CD4-positive, alpha-beta T cell treated with Interleukin-6 for 4 hours (primary cell): ENCODE data around the gene FAM47A.

Experiments used
- DNase-seq: peaks from one replicate; pipeline ENCODE4 v3.0.0-alpha.2; 2020; ENCODE audit warnings: mixed read lengths

The FAM47A gene

GRCh38 chrX:34132028-34132427 lies at the start of gene FAM47A:
Gene FAM47A (minus strand): TSS chrX:34132314. CDS start chrX:34132278, 36 bp downstream.
- DNase-seq, result no peak

DNA sequence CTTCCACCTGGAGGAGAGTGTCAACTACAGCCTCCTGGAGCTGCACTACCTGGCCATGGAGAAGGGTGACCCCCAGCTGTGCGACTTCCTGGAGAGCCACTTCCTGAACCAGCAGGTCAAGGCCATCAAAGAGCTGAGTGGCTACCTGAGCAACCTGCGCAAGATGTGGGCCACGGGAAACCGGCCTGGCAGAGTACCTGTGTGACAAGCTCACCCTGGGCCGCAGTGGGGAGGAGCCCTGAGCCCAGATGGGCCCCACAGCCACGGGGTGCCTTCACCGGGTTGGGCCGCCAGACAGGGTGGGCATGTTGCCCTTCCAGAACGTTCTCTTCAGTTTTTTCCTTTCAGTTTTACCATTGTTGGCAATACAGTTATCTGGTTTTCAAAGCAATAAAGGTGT lies 15.2 kb upstream of the FAM47A start:
- no peak for DNase-seq

DNA sequence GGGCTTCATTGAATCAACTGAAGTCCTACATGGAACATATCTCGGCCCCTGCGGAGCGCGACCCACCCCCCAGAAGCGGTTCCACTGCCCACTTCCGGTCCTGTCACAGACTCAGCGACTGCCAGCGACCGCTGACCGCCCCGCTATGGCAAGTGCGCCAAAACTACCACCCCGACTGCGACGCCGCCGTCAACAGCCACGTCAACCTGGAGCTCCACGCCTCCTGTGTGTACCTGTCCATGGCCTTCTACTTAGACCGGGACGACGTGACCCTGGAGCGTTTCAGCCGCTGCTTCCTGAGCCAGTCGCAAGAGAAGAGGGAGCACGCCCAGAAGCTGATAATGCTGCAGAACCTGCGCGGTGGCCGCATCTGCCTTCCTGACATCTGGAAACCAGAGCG lies 14.8 kb upstream of the FAM47A start:
- no peak for DNase-seq

- DNase-seq, result no peak
These were observed 12.1 kb upstream of the FAM47A start for GRCh38 chrX:34144246-34144645.

GRCh38 chrX:34140816-34141215 lies 8.7 kb upstream of the FAM47A start:
- DNase-seq, result no peak

- DNase-seq, result no peak
These were observed 952 bp downstream of the FAM47A start for GRCh38 chrX:34130980-34131744.

DNA sequence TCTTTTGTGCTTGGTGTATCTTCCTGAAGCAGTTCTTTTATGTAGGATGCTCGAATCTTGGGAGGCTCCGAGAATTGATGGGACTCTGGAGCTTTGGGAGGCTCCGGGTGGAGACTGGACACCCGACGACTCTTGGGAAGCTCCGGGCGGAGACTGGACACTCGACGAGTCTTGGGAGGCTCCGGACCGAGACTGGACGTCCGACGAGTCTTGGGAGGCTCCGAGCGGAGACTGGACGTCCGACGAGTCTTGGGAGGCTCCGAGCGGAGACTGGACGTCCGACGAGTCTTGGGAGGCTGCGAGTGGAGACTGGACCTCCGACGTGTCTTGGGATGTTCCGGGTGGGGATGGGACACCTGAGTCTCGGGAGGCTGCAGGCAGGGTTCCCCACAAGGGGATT lies 1.6 kb downstream of the FAM47A start:
- DNase-seq, result no peak

GRCh38 chrX:34126011-34126410 lies 6.1 kb downstream of the FAM47A start:
- DNase-seq, result no peak

DNA sequence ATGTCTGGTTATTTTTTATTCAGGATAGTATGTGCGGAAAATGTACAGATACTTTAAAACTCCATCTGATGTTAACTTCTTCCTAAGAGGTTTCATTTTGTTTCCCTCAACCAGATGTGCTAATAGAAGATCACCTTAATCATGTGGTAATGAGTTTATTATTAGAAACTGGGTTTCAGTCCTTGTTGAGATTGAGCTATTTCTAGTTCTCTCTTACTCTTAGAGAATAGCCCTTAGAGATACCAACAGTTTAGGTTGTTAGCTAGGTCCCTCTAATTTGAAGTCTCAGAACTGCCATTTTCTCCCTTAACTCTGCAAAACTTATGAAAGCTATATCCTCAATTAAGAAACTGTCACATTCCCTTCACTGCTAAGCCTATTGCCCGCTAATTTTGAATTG lies 13.0 kb downstream of the FAM47A start:
- no peak for DNase-seq

GRCh38 chrX:34112459-34112858 lies 19.7 kb downstream of the FAM47A start:
- DNase-seq, result no peak
